Measurements from ENCODE around the gene CRYBB2.

CRYBB2 gene, protein sequence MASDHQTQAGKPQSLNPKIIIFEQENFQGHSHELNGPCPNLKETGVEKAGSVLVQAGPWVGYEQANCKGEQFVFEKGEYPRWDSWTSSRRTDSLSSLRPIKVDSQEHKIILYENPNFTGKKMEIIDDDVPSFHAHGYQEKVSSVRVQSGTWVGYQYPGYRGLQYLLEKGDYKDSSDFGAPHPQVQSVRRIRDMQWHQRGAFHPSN

DNA sequence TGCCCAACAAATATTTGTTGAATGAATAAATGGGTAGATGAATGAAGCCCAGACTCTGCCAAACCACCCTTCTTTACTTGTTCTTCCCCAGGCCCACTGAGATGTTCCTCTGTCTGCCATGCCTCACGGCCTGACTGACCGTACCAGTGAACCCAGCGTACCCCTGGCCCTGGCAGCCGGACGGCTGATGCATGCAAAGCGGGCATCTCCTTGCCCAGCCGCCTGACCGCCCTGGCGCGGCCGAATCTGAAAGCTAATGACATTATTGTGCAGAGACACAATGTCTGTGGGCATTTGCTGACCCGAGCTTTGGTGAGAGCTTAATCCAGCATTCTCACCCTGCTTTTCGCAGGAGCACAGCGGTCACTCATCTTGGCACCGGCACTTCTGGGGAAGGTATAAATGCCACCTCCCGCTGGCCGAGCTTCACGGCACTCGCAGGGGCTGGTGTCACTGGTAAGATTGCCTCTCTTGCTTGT is at the start of gene CRYBB2:
TSS of gene CRYBB2 (plus strand) at position 429 of the 479 bp plus-strand sequence. CDS start 1,791 bp downstream, outside the sequence.
- no peak within 1 kb of the TSS for H3K4me3 ChIP-seq (replicated peaks in 1 of 2; ENCODE audit: low read depth in 2 of 2, low read length in 2 of 2)
- TF ChIP-seq, protein P1, sequence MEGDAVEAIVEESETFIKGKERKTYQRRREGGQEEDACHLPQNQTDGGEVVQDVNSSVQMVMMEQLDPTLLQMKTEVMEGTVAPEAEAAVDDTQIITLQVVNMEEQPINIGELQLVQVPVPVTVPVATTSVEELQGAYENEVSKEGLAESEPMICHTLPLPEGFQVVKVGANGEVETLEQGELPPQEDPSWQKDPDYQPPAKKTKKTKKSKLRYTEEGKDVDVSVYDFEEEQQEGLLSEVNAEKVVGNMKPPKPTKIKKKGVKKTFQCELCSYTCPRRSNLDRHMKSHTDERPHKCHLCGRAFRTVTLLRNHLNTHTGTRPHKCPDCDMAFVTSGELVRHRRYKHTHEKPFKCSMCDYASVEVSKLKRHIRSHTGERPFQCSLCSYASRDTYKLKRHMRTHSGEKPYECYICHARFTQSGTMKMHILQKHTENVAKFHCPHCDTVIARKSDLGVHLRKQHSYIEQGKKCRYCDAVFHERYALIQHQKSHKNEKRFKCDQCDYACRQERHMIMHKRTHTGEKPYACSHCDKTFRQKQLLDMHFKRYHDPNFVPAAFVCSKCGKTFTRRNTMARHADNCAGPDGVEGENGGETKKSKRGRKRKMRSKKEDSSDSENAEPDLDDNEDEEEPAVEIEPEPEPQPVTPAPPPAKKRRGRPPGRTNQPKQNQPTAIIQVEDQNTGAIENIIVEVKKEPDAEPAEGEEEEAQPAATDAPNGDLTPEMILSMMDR (IDR thresholded peaks at IDR 0.05; ENCODE audit: low read depth, low read length), result no peak
- no peak for DNase-seq (ENCODE audit: low read depth in 2 of 2)

DNA sequence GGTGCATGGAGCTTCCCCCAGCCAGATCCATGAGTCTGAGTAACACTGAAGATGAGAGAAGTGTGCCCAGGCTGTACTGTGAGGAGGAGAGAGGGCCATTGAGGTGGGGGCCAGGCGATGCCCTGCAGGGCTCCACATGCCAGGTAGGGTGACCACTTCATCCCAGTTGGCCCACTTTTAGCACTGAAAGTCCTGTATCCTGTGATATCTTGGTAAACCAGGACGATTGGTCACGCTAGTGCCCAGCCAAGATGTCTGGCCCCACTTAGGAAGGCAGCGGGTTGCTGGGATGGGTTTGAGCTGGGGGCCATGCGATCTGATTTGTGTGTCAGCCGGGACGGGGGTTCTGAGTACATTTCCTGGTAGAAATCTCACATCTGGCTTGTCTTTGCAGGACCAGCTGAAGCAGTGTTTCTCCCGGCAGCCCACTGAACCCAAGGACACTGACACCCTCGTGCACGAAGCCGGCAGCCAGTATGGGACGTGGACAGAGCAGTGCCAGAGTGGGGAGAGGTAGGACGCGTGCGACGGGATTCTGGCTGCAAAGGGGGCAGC is 48.9 kb upstream of the CRYBB2 start:
- TF ChIP-seq, protein P1 (IDR thresholded peaks at IDR 0.05; ENCODE audit: low read depth, low read length), result no peak
- no peak overlapping the region for H3K4me3 ChIP-seq (replicated peaks in 1 of 2; ENCODE audit: low read depth in 2 of 2, low read length in 2 of 2)
- DNase-seq (ENCODE audit: low read depth in 2 of 2), result no peak

DNA sequence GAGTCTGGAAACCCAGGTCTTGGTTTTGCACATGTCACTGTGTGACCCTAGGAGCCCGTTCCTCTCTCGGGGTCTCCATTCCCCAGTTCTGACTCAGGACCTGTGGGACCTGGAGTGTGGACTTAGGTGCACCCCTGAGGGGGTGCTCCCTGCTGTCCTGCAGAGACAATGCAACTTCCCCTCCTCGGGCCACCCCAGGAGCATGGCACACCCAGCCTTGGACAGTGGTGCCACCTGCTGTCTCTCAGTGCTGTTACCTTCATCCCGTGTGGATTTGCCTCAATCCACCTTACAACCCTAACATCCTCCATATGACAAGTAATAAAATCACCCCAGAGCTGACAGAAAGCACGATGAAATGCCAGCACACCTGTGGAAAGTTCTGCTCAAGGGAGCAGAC is 47.3 kb upstream of the CRYBB2 start:
- no peak overlapping the region for H3K4me3 ChIP-seq (replicated peaks in 1 of 2; ENCODE audit: low read depth in 2 of 2, low read length in 2 of 2)
- TF ChIP-seq, protein P1 (IDR thresholded peaks at IDR 0.05; ENCODE audit: low read depth, low read length), result peak; percentile 14
- peak in 1 of 2 donors; percentile 17 for DNase-seq (ENCODE audit: low read depth in 2 of 2)

DNA sequence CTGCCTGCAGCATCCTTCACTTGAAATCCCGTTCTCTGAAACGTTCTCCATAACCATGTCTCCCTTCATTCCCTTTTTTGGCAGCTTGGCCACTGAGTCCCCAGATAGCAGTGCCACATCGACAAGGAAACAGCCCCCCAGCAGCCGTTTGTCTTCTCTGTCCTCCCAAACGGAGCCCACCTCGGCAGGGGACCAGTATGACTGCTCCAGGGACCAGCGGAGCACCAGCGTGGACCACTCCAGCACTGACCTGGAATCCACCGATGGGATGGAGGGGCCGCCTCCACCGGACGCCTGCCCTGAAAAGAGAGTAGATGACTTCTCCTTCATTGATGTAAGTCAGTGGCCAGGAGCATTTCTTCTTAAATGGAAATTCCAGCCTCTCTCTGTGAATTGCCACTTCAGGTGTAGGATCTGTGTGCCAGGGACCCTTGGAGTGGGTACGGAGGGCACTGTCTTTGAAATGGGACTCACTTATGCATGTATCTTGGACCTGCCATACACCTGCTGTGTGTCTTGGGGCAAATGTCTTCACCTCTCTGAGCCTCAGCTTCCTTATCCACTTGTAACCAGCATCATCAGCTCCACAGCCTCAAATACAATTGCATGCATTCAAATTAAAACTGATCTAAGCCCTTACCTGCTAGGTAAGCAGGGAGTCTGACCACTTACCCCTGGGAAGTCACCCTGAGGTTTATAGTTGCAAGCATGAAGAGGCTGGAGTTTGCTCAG is 45.1 kb upstream of the CRYBB2 start:
- H3K4me3 ChIP-seq (replicated peaks in 1 of 2; ENCODE audit: low read depth in 2 of 2, low read length in 2 of 2), result no peak overlapping the region
- TF ChIP-seq, protein P1 (IDR thresholded peaks at IDR 0.05; ENCODE audit: low read depth, low read length), result no peak
- no peak for DNase-seq (ENCODE audit: low read depth in 2 of 2)

DNA sequence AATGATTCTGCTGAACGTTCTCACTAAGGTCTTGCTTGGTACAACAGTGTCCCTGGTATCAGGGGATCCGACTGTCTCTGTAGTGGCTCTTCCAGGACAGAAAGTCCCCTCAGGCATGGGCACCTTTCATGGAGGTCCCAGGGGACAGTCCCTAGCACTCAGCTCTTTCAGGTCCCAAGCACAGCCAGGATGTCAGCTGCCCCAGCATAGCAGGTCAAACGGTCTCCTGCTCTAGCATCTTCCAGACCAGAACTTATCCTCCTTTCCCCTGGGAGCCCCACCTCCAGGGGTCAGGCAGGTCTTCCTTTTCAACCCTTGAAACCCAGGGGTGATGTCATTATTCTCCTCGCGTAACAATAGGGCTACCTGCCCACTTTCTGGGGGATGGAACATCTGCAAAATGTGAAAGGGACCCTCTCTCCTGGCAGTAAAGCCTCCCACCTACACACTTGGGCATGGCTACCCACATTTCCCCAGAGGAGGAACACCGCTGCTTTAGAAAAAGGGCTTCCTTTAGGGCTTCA is 44.5 kb upstream of the CRYBB2 start:
- TF ChIP-seq, protein P1 (IDR thresholded peaks at IDR 0.05; ENCODE audit: low read depth, low read length), result no peak
- H3K4me3 ChIP-seq (replicated peaks in 1 of 2; ENCODE audit: low read depth in 2 of 2, low read length in 2 of 2), result no peak overlapping the region
- no peak for DNase-seq (ENCODE audit: low read depth in 2 of 2)

DNA sequence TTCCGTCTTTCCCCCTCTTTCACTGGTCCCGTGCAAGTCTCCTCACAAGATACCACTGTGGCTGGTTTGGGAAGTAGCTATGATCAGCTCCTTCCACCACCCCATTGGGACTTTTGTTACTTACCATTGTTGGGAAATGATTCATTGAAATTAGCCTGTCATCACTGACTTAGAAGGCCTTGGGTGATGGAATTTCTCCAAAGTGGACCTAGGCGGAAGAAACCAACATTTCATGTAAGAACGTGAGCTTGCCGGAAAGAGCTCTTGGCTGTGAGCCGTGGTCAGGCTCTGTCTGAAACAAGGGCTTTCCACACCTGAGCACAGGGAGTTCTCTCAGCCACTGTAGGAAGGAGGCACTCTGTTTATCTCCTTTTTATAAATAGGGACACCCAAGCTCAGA is 43.3 kb upstream of the CRYBB2 start:
- TF ChIP-seq, protein P1 (IDR thresholded peaks at IDR 0.05; ENCODE audit: low read depth, low read length), result no peak
- no peak overlapping the region for H3K4me3 ChIP-seq (replicated peaks in 1 of 2; ENCODE audit: low read depth in 2 of 2, low read length in 2 of 2)
- peak; percentile 16 to 24 for DNase-seq (ENCODE audit: low read depth in 2 of 2)

Data from cardiac fibroblast (primary cell).